Karpas-422 (cell line): Measurements from ENCODE around the gene TOP1. TPM values are rescaled to one million over a fixed set of nuclear protein-coding genes. Genes with fewer than 3 reads are reported as not detected.

Experiments
- DNase-seq: peaks from one replicate; pipeline ENCODE4 v3.0.0-alpha.2; 2015
- H2AFZ ChIP-seq: fragments of 200-600 bp; sonication (generic); 2 replicates; pipeline ENCODE4 v1.6.1; 2014; ENCODE audit warnings: antibody characterized with exemption, low read length, mixed read lengths
- H3K27ac ChIP-seq: fragments of 200-600 bp; sonication (generic); 2 replicates; pipeline ENCODE4 v1.5.1; 2014; ENCODE audit warnings: mild to moderate bottlenecking, low read length, moderate library complexity
- H3K27me3 ChIP-seq: fragments of 200-600 bp; sonication (generic); 2 replicates; pipeline ENCODE4 v1.6.1; 2014; ENCODE audit warnings: low read length, mixed read lengths
- H3K36me3 ChIP-seq: fragments of 200-600 bp; sonication (generic); 2 replicates; pipeline ENCODE4 v1.6.1; 2014; ENCODE audit warnings: low read length, mixed read lengths; ENCODE audit not compliant: insufficient read depth
- H3K4me1 ChIP-seq: fragments of 200-600 bp; sonication (generic); 2 replicates; pipeline ENCODE4 v1.6.1; 2014; ENCODE audit warnings: mild to moderate bottlenecking, low read length, mixed read lengths
- H3K4me2 ChIP-seq: fragments of 200-600 bp; sonication (generic); 2 replicates; pipeline ENCODE4 v1.6.1; 2014; ENCODE audit warnings: low read length, low read depth, mild to moderate bottlenecking; ENCODE audit not compliant: poor library complexity, severe bottlenecking
- H3K4me3 ChIP-seq: fragments of 200-600 bp; sonication (generic); 2 replicates; pipeline ENCODE4 v1.5.1; 2014; ENCODE audit warnings: mild to moderate bottlenecking, antibody characterized with exemption, low read length, mixed read lengths
- H3K79me2 ChIP-seq: fragments of 200-600 bp; sonication (generic); 2 replicates; pipeline ENCODE4 v1.6.1; 2014; ENCODE audit warnings: mild to moderate bottlenecking, low read length, mixed read lengths
- H3K9ac ChIP-seq: fragments of 200-600 bp; sonication (generic); 2 replicates; pipeline ENCODE4 v1.6.0; 2014; ENCODE audit warnings: low read length
- H3K9me2 ChIP-seq: fragments of 200-600 bp; sonication (generic), shearing (Covaris generic); replicated peaks from 2 replicates; pipeline ENCODE4 v1.6.0; 2014; ENCODE audit warnings: mild to moderate bottlenecking, low read length, moderate library complexity; ENCODE audit not compliant: insufficient read depth
- H3K9me3 ChIP-seq: fragments of 300-700, 200-600 bp; sonication (generic); 2 replicates; pipeline ENCODE4 v1.6.1; 2014; ENCODE audit warnings: low read length, mixed read lengths
- H4K20me1 ChIP-seq: fragments of 200-600 bp; sonication (generic); 2 replicates; pipeline ENCODE4 v1.6.1; 2014; ENCODE audit warnings: mild to moderate bottlenecking, antibody characterized with exemption, low read length, low read depth; ENCODE audit not compliant: insufficient read depth
- total RNA-seq: library from RNA; depleted of rRNA; stranded (reverse); fragments of >200 nt; shearing (Covaris generic); gene quantifications from 2 replicates; pipeline ENCODE4 v1.2.3, GENCODE V29; 2014; ENCODE audit warnings: low replicate concordance

The TOP1 gene
- total RNA-seq, 1 experiment from 2014 or later = 101 TPM

DNA sequence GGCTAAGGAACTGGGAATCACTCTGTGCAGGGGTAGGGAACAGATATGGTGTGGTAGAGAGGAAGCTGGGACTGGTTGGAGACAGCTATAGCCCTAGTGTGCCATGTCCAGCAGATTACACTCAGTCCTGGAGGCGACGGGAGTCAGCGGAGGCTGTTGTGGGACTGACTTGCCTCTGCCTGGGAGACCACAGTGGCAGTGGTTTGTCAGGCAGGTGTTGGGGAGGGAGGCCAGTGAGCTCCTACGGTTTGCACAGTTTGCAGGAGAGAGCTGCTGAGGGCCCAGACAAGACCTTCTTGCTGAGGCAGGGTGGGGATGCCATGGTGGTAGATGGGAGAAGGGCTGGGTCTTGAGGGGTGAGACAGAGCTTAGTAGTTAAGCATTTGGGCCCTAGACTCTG, 113.6 kb downstream of the TOP1 start:
- Histone ChIP-seq H3K79me2 (peaks cover 99% of the 10 kb centered on the region), H3K4me3 (no peak overlapping the region; the same call in 1 of the 2 replicates), H3K27ac (no peak overlapping the region), H3K9ac (no peak overlapping the region; the same call in 1 of the 2 replicates), H3K27me3 (no peaks in the 10 kb centered on the region), H3K4me1 (peaks cover 53% of the 10 kb centered on the region), H2AFZ (no peak overlapping the region), H3K4me2 (peak overlapping the region; percentile 10), H4K20me1 (peaks cover 16% of the 10 kb centered on the region), H3K9me2 (no peaks in the 10 kb centered on the region), H3K9me3 (no peaks in the 10 kb centered on the region), H3K36me3 (peaks cover 10% of the 10 kb centered on the region; the same call in 1 of the 2 replicates)
- no peak for DNase-seq

- H2AFZ ChIP-seq = no peak overlapping the region
- H3K27me3 ChIP-seq = no peaks in the 10 kb centered on the region
- no peak overlapping the region for H3K4me3 ChIP-seq
- DNase-seq = peak; percentile 64
- 0 out of 2 replicates have a peak overlapping the region, but pooled peaks have one; percentile 22 for H3K27ac ChIP-seq
- H4K20me1 ChIP-seq = peaks cover 16% of the 10 kb centered on the region
- peaks cover 53% of the 10 kb centered on the region for H3K4me1 ChIP-seq
- H3K9ac ChIP-seq = peak overlapping the region; percentile 48
- H3K9me2 ChIP-seq = no peaks in the 10 kb centered on the region
- peaks cover 10% of the 10 kb centered on the region; the same call in 1 of the 2 replicates for H3K36me3 ChIP-seq
- peaks cover 98% of the 10 kb centered on the region for H3K79me2 ChIP-seq
- H3K4me2 ChIP-seq = peak overlapping the region; percentile 10
- no peaks in the 10 kb centered on the region for H3K9me3 ChIP-seq
Measured at GRCh38 chr20:41142919-41143318, 114.3 kb downstream of the TOP1 start.

DNA sequence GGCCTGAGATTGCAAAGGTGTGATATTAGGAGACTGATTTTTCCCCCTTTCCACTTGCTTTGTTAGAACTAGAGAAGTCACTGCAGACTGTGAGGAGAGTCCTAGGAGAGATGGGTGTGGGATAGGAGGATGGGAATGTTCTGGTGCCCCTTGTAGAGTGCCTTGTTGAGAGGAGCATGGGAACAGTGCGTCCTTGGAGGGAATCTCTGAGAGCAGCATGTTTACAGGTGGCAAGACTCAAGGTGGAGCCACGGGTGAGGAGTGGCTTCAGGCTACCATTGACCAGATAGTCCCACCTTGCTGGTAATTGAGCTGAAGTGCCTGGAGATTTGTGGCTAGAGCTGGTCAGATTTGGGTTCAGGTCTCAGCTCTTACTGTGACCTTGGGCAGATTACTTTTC, 114.7 kb downstream of the TOP1 start:
- no peak for DNase-seq
- H4K20me1 ChIP-seq = peaks cover 16% of the 10 kb centered on the region
- no peak overlapping the region for H3K4me3 ChIP-seq
- H2AFZ ChIP-seq = no peak overlapping the region
- 0 out of 2 replicates have a peak overlapping the region, but pooled peaks have one; percentile 22 for H3K27ac ChIP-seq
- H3K27me3 ChIP-seq = no peaks in the 10 kb centered on the region
- H3K36me3 ChIP-seq = peaks cover 10% of the 10 kb centered on the region; the same call in 1 of the 2 replicates
- H3K9me2 ChIP-seq = no peaks in the 10 kb centered on the region
- peaks cover 51% of the 10 kb centered on the region for H3K4me1 ChIP-seq
- H3K9me3 ChIP-seq = no peaks in the 10 kb centered on the region
- H3K9ac ChIP-seq = peak overlapping the region; percentile 48
- H3K79me2 ChIP-seq = peaks cover 98% of the 10 kb centered on the region
- peak overlapping the region; percentile 10 for H3K4me2 ChIP-seq

DNA sequence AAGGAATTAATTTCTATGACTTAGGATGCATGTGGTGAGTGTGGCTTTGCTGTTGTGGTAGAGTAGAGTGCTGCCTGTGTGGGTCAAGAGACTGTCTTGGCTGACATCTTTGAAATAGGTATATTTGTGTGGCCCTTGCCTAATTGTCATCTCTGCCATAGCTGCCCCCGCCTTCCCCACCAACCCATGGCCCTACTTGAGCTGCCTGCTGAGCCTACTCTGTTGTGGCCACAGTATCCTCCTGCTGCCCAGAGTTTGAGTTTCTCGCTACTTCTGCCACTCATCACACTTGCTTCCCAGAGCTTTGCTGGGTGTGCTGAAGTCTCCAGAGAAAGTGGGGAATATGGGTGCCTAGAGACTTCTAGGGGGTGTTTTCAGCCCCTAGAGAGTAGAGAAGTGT, 116.7 kb downstream of the TOP1 start:
- H3K9ac ChIP-seq = no peak overlapping the region
- no peaks in the 10 kb centered on the region for H3K27me3 ChIP-seq
- no peak overlapping the region for H3K27ac ChIP-seq
- H4K20me1 ChIP-seq = peaks cover 11% of the 10 kb centered on the region
- no peak overlapping the region for H3K4me3 ChIP-seq
- peaks cover 31% of the 10 kb centered on the region for H3K4me1 ChIP-seq
- no peak for DNase-seq
- no peaks in the 10 kb centered on the region for H3K9me3 ChIP-seq
- no peaks in the 10 kb centered on the region for H3K9me2 ChIP-seq
- peaks cover 10% of the 10 kb centered on the region; the same call in 1 of the 2 replicates for H3K36me3 ChIP-seq
- H3K79me2 ChIP-seq = peaks cover 98% of the 10 kb centered on the region
- no peak overlapping the region for H3K4me2 ChIP-seq
- no peak overlapping the region for H2AFZ ChIP-seq

- H4K20me1 ChIP-seq = peaks cover 13% of the 10 kb centered on the region
- peaks cover 98% of the 10 kb centered on the region for H3K79me2 ChIP-seq
- no peak overlapping the region for H3K27ac ChIP-seq
- peaks cover 10% of the 10 kb centered on the region; the same call in 1 of the 2 replicates for H3K36me3 ChIP-seq
- H3K9me2 ChIP-seq = no peaks in the 10 kb centered on the region
- DNase-seq = no peak
- no peaks in the 10 kb centered on the region for H3K27me3 ChIP-seq
- peaks cover 24% of the 10 kb centered on the region for H3K4me1 ChIP-seq
- H3K9me3 ChIP-seq = no peaks in the 10 kb centered on the region
- no peak overlapping the region for H3K4me2 ChIP-seq
- H3K4me3 ChIP-seq = no peak overlapping the region
- H2AFZ ChIP-seq = no peak overlapping the region
- H3K9ac ChIP-seq = no peak overlapping the region
Measured at GRCh38 chr20:41145821-41146620, 117.4 kb downstream of the TOP1 start.

DNA sequence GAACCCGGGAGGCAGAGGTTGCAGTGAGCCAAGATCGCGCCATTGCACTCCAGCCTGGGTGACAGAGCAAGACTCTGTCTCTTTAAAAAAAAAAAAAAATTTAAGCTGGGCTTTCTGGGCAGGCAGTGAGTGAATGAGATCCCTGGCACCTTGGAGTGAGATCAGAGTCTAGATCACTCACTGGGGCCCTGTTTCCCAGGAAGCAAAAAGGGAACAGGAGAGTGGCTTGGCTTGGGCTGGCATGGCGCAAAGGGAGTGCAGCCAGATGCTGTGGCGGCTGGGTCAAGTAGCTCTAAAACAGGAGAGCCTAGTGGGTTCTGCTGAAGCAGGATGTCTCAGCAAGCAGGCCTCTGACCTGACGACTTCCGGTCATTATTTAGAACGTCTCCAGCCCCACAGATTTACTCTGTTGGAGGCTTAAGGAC, 119.2 kb downstream of the TOP1 start:
- Histone ChIP-seq H3K27ac (no peak overlapping the region), H3K79me2 (peaks cover 98% of the 10 kb centered on the region), H3K27me3 (no peaks in the 10 kb centered on the region), H3K4me3 (no peak overlapping the region), H3K9ac (no peak overlapping the region), H3K9me3 (no peaks in the 10 kb centered on the region), H3K4me2 (no peak overlapping the region), H3K4me1 (peaks cover 7% of the 10 kb centered on the region), H3K36me3 (peaks cover 10% of the 10 kb centered on the region; the same call in 1 of the 2 replicates), H4K20me1 (peaks cover 25% of the 10 kb centered on the region), H2AFZ (no peak overlapping the region), H3K9me2 (no peaks in the 10 kb centered on the region)
- no peak for DNase-seq

DNA sequence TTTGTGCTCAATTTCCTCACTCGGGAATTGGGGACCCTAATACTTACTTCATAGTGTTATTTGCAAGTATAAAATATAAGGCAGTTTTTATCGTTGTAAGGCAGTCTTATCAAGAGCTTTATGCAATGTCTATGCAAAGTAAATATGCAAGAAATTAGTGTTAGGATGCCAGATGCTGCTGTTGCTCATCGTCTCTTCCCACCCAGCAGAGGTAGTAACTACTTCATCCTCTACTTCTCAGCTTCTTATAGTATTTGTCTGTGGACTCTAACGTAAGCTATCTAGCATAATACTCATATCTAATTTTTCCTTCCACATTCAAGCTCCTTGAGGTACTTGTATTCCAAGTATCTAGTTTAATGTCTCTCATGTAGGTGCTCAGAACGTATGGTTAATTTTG, 120.3 kb downstream of the TOP1 start:
- peaks cover 8% of the 10 kb centered on the region; the same call in 1 of the 2 replicates for H3K36me3 ChIP-seq
- no peaks in the 10 kb centered on the region for H3K9me2 ChIP-seq
- no peak overlapping the region for H3K9ac ChIP-seq
- no peak overlapping the region for H3K4me3 ChIP-seq
- H4K20me1 ChIP-seq = peaks cover 21% of the 10 kb centered on the region
- no peak overlapping the region for H3K27ac ChIP-seq
- H2AFZ ChIP-seq = no peak overlapping the region
- no peaks in the 10 kb centered on the region for H3K27me3 ChIP-seq
- DNase-seq = no peak
- no peak overlapping the region for H3K4me2 ChIP-seq
- peaks cover 98% of the 10 kb centered on the region for H3K79me2 ChIP-seq
- no peaks in the 10 kb centered on the region for H3K9me3 ChIP-seq
- peaks cover 2% of the 10 kb centered on the region; the same call in 1 of the 2 replicates for H3K4me1 ChIP-seq

DNA sequence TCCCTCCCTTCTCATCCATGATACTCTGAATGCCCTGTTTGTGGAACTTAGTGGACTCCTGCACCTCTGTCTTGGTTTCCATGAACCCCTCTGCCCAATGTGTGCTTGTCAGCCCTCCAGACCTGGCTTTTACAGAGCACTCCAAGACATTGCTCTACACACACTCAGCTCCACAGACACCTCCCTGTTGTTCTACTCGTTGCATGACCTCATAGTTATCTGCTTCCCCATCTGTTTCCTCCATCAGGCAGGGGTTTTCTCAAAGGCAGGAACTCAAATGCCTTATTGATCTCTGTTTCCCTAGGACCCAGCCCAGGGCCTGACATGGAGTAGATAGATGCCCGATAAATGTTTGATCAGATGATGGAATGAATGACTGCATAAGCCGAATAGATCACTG, 122.0 kb downstream of the TOP1 start:
- Histone ChIP-seq H2AFZ (no peak overlapping the region), H3K4me2 (no peak overlapping the region), H3K9ac (no peak overlapping the region), H3K27me3 (no peaks in the 10 kb centered on the region), H3K4me3 (no peak overlapping the region), H3K36me3 (no peaks in the 10 kb centered on the region), H3K4me1 (peaks cover 7% of the 10 kb centered on the region), H3K9me3 (no peaks in the 10 kb centered on the region), H3K79me2 (peaks cover 98% of the 10 kb centered on the region), H4K20me1 (peaks cover 26% of the 10 kb centered on the region), H3K9me2 (no peaks in the 10 kb centered on the region), H3K27ac (no peak overlapping the region)
- DNase-seq = no peak
